GM20000 (cell line): ENCODE data around the gene ANKRD36.
"Not testable (repeated sequence)": the region's sequence is repeated elsewhere in the genome, so short reads cannot be mapped to it uniquely, and the experiment has no call there.

Experiments
- DNase-seq: peaks from one replicate; pipeline ENCODE4 v3.0.0; 2012; ENCODE audit warnings: low spot score
- TF ChIP-seq, protein P1 (sequence below): IDR thresholded peaks from 2 replicates; pipeline ENCODE4 v1.5.1; 2012; ENCODE audit warnings: mild to moderate bottlenecking, control low read depth; ENCODE audit errors: extremely low read depth, missing control alignments

The ANKRD36 gene

GRCh38 chr2:97210325-97210724 is 97.4 kb downstream of the ANKRD36 start:
- no peak for DNase-seq
- TF ChIP-seq, protein P1, sequence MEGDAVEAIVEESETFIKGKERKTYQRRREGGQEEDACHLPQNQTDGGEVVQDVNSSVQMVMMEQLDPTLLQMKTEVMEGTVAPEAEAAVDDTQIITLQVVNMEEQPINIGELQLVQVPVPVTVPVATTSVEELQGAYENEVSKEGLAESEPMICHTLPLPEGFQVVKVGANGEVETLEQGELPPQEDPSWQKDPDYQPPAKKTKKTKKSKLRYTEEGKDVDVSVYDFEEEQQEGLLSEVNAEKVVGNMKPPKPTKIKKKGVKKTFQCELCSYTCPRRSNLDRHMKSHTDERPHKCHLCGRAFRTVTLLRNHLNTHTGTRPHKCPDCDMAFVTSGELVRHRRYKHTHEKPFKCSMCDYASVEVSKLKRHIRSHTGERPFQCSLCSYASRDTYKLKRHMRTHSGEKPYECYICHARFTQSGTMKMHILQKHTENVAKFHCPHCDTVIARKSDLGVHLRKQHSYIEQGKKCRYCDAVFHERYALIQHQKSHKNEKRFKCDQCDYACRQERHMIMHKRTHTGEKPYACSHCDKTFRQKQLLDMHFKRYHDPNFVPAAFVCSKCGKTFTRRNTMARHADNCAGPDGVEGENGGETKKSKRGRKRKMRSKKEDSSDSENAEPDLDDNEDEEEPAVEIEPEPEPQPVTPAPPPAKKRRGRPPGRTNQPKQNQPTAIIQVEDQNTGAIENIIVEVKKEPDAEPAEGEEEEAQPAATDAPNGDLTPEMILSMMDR = no peak

- DNase-seq = not testable (repeated sequence)
Measured at GRCh38 chr2:97215025-97215424, 102.1 kb downstream of the ANKRD36 start.

DNA sequence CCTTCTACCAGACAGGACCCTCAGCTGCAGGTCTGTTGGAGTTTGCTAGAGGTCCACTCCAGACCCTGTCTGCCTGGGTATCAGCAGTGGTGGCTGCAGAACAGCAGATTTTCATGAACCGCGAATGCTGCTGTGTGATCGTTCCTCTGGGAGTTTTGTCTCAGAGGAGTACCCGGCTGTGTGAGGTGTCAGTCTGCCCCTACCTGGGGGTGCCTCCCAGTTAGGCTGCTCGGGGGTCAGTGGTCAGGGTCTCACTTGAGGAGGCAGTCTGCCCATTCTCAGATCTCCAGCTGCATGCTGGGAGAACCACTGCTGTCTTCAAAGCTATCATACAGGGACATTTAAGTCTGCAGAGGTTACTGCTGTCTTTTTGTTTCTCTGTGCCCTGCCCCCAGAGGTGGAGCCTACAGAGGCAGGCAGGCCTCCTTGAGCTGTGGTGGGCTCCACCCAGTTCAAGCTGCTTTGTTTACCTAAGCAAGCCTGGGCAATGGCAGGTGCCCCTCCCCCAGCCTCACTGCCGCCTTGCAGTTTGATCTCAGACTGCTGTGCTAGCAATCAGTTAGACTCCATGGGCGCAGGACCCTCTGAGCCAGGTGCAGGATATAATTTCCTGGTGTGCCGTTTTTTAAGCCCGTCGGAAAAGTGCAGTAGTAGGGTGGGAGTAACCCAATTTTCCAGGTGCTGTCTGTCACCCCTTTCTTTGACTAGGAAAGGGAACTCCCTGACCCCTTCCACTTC is 118.1 kb downstream of the ANKRD36 start:
- not testable (repeated sequence) for DNase-seq

- not testable (repeated sequence) for DNase-seq
Measured at GRCh38 chr2:97232981-97233380, 120.0 kb downstream of the ANKRD36 start.

- not testable (repeated sequence) for DNase-seq
Measured at GRCh38 chr2:97233660-97234295, 120.8 kb downstream of the ANKRD36 start.

- DNase-seq = not testable (repeated sequence)
Measured at GRCh38 chr2:97261192-97261591, 148.2 kb downstream of the ANKRD36 start.

GRCh38 chr2:97266449-97266848 is 153.5 kb downstream of the ANKRD36 start:
- DNase-seq = not testable (repeated sequence)

GRCh38 chr2:97267411-97268074 is 154.6 kb downstream of the ANKRD36 start:
- TF ChIP-seq, protein P1 = no peak
- DNase-seq = no peak

DNA sequence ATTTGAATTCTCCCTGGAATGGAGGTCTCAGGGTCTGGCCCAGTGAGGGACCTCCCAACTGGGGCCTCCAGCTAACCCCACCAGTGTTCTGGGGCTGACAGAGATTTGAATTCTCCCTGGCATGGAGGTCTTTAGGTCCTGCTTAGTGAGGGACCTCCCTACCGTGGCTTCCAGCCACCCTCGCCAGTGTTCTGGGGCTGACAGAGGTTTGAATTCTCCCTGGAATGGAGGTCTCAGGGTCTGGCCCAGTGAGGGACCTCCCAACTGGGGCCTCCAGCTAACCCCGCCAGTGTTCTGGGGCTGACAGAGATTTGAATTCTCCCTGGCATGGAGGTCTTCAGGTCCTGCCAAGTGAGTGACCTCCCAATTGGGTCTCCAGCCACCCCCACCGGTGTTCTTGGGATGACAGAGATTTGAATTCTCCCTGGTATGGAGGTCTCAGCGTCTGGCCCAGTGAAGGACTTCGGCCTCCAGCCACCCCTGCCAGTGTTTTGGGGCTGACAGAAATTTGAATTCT is 155.2 kb downstream of the ANKRD36 start:
- DNase-seq = not testable (repeated sequence)

GRCh38 chr2:97276232-97276798 is 163.4 kb downstream of the ANKRD36 start:
- not testable (repeated sequence) for DNase-seq

- DNase-seq = not testable (repeated sequence)
Measured at GRCh38 chr2:97285187-97285586, 172.2 kb downstream of the ANKRD36 start.

- not testable (repeated sequence) for DNase-seq
Measured at GRCh38 chr2:97293687-97294086, 180.7 kb downstream of the ANKRD36 start.
